ENCODE measurements around the gene PIWIL4. TPM values are rescaled to one million over a fixed set of nuclear protein-coding genes. Genes with fewer than 3 reads are reported as not detected.

Gene PIWIL4
- total RNA-seq, 2 experiments from 2014 or later = 0.15 to 0.22 TPM

- ChIA-PET CTCF (ENCODE audit: unreplicated experiment) (no interaction called here), POLR2A (interaction anchor here (1.1 to 3.1 kb wide), 3 partner anchors 10 to 13 kb away, joined by 3 to 15 read pairs (median 10); no protein-coding TSS in a partner anchor)
- Histone ChIP-seq H2AFZ (ENCODE audit: low read length) (no peak overlapping the region), H3K4me3 (ENCODE audit: low read depth, low read length, poor library complexity, severe bottlenecking) (no peak overlapping the region), H3K36me3 (ENCODE audit: insufficient read depth, low read length) (no peaks in the 10 kb centered on the region), H4K20me1 (ENCODE audit: insufficient read depth, low read length) (no peaks in the 10 kb centered on the region), H3K4me2 (ENCODE audit: low read length) (no peak overlapping the region), H3K4me1 (ENCODE audit: insufficient read depth, low read length, poor library complexity, severe bottlenecking) (no peaks in the 10 kb centered on the region), H3K79me2 (ENCODE audit: insufficient read depth, low read depth, low read length) (no peaks in the 10 kb centered on the region), H3K9me3 (ENCODE audit: low read length) (no peaks in the 10 kb centered on the region), H3K9me2 (ENCODE audit: insufficient read depth, low read length) (no peaks in the 10 kb centered on the region), H3K27ac (ENCODE audit: low read depth, low read length, poor library complexity, severe bottlenecking) (no peak overlapping the region)
- intact Hi-C loops (cut with micrococcal nuclease; ENCODE audit: unreplicated experiment) = no loop called here
- TF ChIP-seq EZH2phosphoT487 (IDR thresholded peaks at IDR 0.05; ENCODE audit: borderline replicate concordance, low read depth, low read length) = no peak
- TF ChIP-seq, protein P1, sequence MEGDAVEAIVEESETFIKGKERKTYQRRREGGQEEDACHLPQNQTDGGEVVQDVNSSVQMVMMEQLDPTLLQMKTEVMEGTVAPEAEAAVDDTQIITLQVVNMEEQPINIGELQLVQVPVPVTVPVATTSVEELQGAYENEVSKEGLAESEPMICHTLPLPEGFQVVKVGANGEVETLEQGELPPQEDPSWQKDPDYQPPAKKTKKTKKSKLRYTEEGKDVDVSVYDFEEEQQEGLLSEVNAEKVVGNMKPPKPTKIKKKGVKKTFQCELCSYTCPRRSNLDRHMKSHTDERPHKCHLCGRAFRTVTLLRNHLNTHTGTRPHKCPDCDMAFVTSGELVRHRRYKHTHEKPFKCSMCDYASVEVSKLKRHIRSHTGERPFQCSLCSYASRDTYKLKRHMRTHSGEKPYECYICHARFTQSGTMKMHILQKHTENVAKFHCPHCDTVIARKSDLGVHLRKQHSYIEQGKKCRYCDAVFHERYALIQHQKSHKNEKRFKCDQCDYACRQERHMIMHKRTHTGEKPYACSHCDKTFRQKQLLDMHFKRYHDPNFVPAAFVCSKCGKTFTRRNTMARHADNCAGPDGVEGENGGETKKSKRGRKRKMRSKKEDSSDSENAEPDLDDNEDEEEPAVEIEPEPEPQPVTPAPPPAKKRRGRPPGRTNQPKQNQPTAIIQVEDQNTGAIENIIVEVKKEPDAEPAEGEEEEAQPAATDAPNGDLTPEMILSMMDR (conservative IDR thresholded peaks at IDR 0.05; ENCODE audit: low read length) = no peak
- DNase-seq (ENCODE audit: low spot score) = no peak
- no TSS peak for BruUV-seq (replicated peaks)
Measured at GRCh38 chr11:94586546-94586945, 19.4 kb downstream of the PIWIL4 start.

- Histone ChIP-seq H3K4me3 (ENCODE audit: low read depth, low read length, poor library complexity, severe bottlenecking) (no peak overlapping the region), H3K79me2 (ENCODE audit: insufficient read depth, low read depth, low read length) (no peaks in the 10 kb centered on the region), H3K4me2 (ENCODE audit: low read length) (no peak overlapping the region), H4K20me1 (ENCODE audit: insufficient read depth, low read length) (no peaks in the 10 kb centered on the region), H3K9me3 (ENCODE audit: low read length) (no peaks in the 10 kb centered on the region), H3K4me1 (ENCODE audit: insufficient read depth, low read length, poor library complexity, severe bottlenecking) (no peaks in the 10 kb centered on the region), H2AFZ (ENCODE audit: low read length) (no peak overlapping the region), H3K27ac (ENCODE audit: low read depth, low read length, poor library complexity, severe bottlenecking) (no peak overlapping the region), H3K36me3 (ENCODE audit: insufficient read depth, low read length) (no peaks in the 10 kb centered on the region), H3K9me2 (ENCODE audit: insufficient read depth, low read length) (no peaks in the 10 kb centered on the region)
- DNase-seq (ENCODE audit: low spot score) = no peak
- ChIA-PET CTCF (ENCODE audit: unreplicated experiment) (no interaction called here), POLR2A (interaction anchor here (1.1 to 3.1 kb wide), 3 partner anchors 10 to 13 kb away, joined by 3 to 15 read pairs (median 10); no protein-coding TSS in a partner anchor)
- intact Hi-C loops (cut with micrococcal nuclease; ENCODE audit: unreplicated experiment) = no loop called here
- BruUV-seq (replicated peaks) = no TSS peak
- TF ChIP-seq, protein P1 (conservative IDR thresholded peaks at IDR 0.05; ENCODE audit: low read length) = no peak
- no peak for TF ChIP-seq EZH2phosphoT487 (IDR thresholded peaks at IDR 0.05; ENCODE audit: borderline replicate concordance, low read depth, low read length)
Measured at GRCh38 chr11:94586978-94587377, 19.8 kb downstream of the PIWIL4 start.

- H3K9me2 ChIP-seq (ENCODE audit: insufficient read depth, low read length) = no peaks in the 10 kb centered on the region
- no peak overlapping the region for H3K27ac ChIP-seq (ENCODE audit: low read depth, low read length, poor library complexity, severe bottlenecking)
- H2AFZ ChIP-seq (ENCODE audit: low read length) = no peak overlapping the region
- H3K4me1 ChIP-seq (ENCODE audit: insufficient read depth, low read length, poor library complexity, severe bottlenecking) = no peaks in the 10 kb centered on the region
- DNase-seq (ENCODE audit: low spot score) = no peak
- H3K4me3 ChIP-seq (ENCODE audit: low read depth, low read length, poor library complexity, severe bottlenecking) = no peak overlapping the region
- H3K9me3 ChIP-seq (ENCODE audit: low read length) = no peaks in the 10 kb centered on the region
- H3K4me2 ChIP-seq (ENCODE audit: low read length) = no peak overlapping the region
- ChIA-PET POLR2A (interaction anchor here (0.5 to 3.1 kb wide), 6 partner anchors 9 to 71 kb away, joined by 3 to 15 read pairs (median 8); no protein-coding TSS in a partner anchor), CTCF (ENCODE audit: unreplicated experiment) (interaction anchor here (0.5 to 0.6 kb wide), 2 partner anchors 237 to 283 kb away, joined by 3 read pairs; no protein-coding TSS in a partner anchor)
- TF ChIP-seq EZH2phosphoT487 (IDR thresholded peaks at IDR 0.05; ENCODE audit: borderline replicate concordance, low read depth, low read length) = no peak
- TF ChIP-seq, protein P1 (conservative IDR thresholded peaks at IDR 0.05; ENCODE audit: low read length) = no peak
- no peaks in the 10 kb centered on the region for H4K20me1 ChIP-seq (ENCODE audit: insufficient read depth, low read length)
- BruUV-seq (replicated peaks) = no TSS peak
- H3K79me2 ChIP-seq (ENCODE audit: insufficient read depth, low read depth, low read length) = no peaks in the 10 kb centered on the region
- intact Hi-C loops (cut with micrococcal nuclease; ENCODE audit: unreplicated experiment) = no loop called here
- no peaks in the 10 kb centered on the region for H3K36me3 ChIP-seq (ENCODE audit: insufficient read depth, low read length)
Measured at GRCh38 chr11:94588366-94588942, 21.3 kb downstream of the PIWIL4 start.
